Liver (tissue), 9 donors: ENCODE measurements around the gene TMEM215. TPM values are rescaled to one million over a fixed set of nuclear protein-coding genes. Genes with fewer than 3 reads are reported as not detected.

ENCODE experiments used
- DNase-seq: peaks from one replicate; pipeline ENCODE4 v3.0.0-alpha.2; 2017; ENCODE audit warnings: low spot score
- H3K27ac ChIP-seq, 2 donors: one replicate each; pipeline ENCODE4 v1.7.0; 2013; ENCODE audit warnings: inconsistent platforms in 2 of 2, low read length in 2 of 2, control low read depth in 1 of 2, low read depth in 1 of 2, mild to moderate bottlenecking in 1 of 2
- H3K27me3 ChIP-seq, 4 donors: one replicate each; pipeline versions ENCODE4 v1.6.1 to v1.7.0; 2013; ENCODE audit warnings: low read length in 3 of 4, inconsistent platforms in 1 of 4, mild to moderate bottlenecking in 1 of 4, moderate library complexity in 1 of 4; ENCODE audit not compliant: control insufficient read depth in 4 of 4, insufficient read depth in 4 of 4
- H3K36me3 ChIP-seq, 4 donors: one replicate each; pipeline versions ENCODE4 v1.6.1 to v1.7.0; 2013; ENCODE audit warnings: low read length in 3 of 4, mild to moderate bottlenecking in 3 of 4, low read depth in 1 of 4, moderate library complexity in 1 of 4; ENCODE audit not compliant: control insufficient read depth in 4 of 4, insufficient read depth in 3 of 4
- H3K4me1 ChIP-seq, 4 donors: one replicate each; pipeline versions ENCODE4 v1.6.1 to v1.7.0; 2013; ENCODE audit warnings: low read length in 3 of 4, mild to moderate bottlenecking in 3 of 4, moderate library complexity in 1 of 4; ENCODE audit not compliant: control insufficient read depth in 4 of 4, insufficient read depth in 4 of 4
- H3K4me3 ChIP-seq, 3 donors: one replicate each; pipeline versions ENCODE4 v1.6.1 to v1.7.0; 2013; ENCODE audit warnings: low read length in 3 of 3, control low read depth in 1 of 3, low read depth in 1 of 3, mild to moderate bottlenecking in 1 of 3
- H3K9ac ChIP-seq, 2 donors: one replicate each; pipeline ENCODE4 v1.7.0; 2013; ENCODE audit warnings: low read length in 2 of 2, mild to moderate bottlenecking in 2 of 2, moderate library complexity in 2 of 2, control low read depth in 1 of 2, low read depth in 1 of 2
- H3K9me3 ChIP-seq, 4 donors: one replicate each; pipeline versions ENCODE4 v1.6.1 to v1.7.0; 2013; ENCODE audit warnings: low read length in 3 of 4; ENCODE audit not compliant: control insufficient read depth in 4 of 4
- ATF3 ChIP-seq: IDR thresholded peaks from 2 replicates; pipeline ENCODE4 v1.6.1; 2016; ENCODE audit warnings: antibody characterized with exemption
- CTCF ChIP-seq: fragments of 150-350 bp; IDR thresholded peaks from 2 replicates; pipeline ENCODE4 v1.5.1; 2017; ENCODE audit warnings: improper control_type of control experiment, low read depth, low read length; ENCODE audit not compliant: missing input control
- FOXA1 ChIP-seq: IDR thresholded peaks from 2 replicates; pipeline ENCODE4 v1.6.1; 2016; ENCODE audit warnings: antibody characterized with exemption
- GABPA ChIP-seq, 2 donors: IDR thresholded peaks in 1 of 2; conservative IDR thresholded peaks in 1 of 2; 2 replicates each; pipeline ENCODE4 v1.6.1; 2016; ENCODE audit warnings: antibody characterized with exemption in 2 of 2, mild to moderate bottlenecking in 1 of 2, moderate library complexity in 1 of 2
- HNF4A ChIP-seq, 2 donors: conservative IDR thresholded peaks; 2 replicates each; pipeline ENCODE4 v1.6.1; 2016; ENCODE audit warnings: antibody characterized with exemption in 2 of 2, mild to moderate bottlenecking in 2 of 2
- HNF4G ChIP-seq: IDR thresholded peaks from 2 replicates; pipeline ENCODE4 v1.6.1; 2016; ENCODE audit warnings: antibody characterized with exemption
- JUND ChIP-seq, 2 donors: IDR thresholded peaks; 2 replicates each; pipeline ENCODE4 v1.6.1; 2016; ENCODE audit warnings: antibody characterized with exemption in 2 of 2
- MAX ChIP-seq: IDR thresholded peaks from 2 replicates; pipeline ENCODE4 v1.6.1; 2016; ENCODE audit warnings: antibody characterized with exemption
- NR2F2 ChIP-seq: IDR thresholded peaks from 2 replicates; pipeline ENCODE4 v1.6.1; 2016; ENCODE audit warnings: antibody characterized with exemption
- RAD21 ChIP-seq, 2 donors: IDR thresholded peaks; 2 replicates each; pipeline ENCODE4 v1.6.1; 2016; ENCODE audit warnings: antibody characterized with exemption in 2 of 2, mild to moderate bottlenecking in 2 of 2
- REST ChIP-seq: IDR thresholded peaks from 2 replicates; pipeline ENCODE4 v1.6.1; 2016; ENCODE audit warnings: antibody characterized with exemption, mild to moderate bottlenecking
- SP1 ChIP-seq: IDR thresholded peaks from 2 replicates; pipeline ENCODE4 v1.6.1; 2018; ENCODE audit warnings: antibody characterized with exemption, mild to moderate bottlenecking
- TAF1 ChIP-seq: conservative IDR thresholded peaks from 2 replicates; pipeline ENCODE4 v1.6.1; 2016; ENCODE audit warnings: antibody characterized with exemption, mild to moderate bottlenecking
- YY1 ChIP-seq: IDR thresholded peaks from 2 replicates; pipeline ENCODE4 v1.6.1; 2016; ENCODE audit warnings: antibody characterized with exemption, mild to moderate bottlenecking
- ZBTB33 ChIP-seq: IDR thresholded peaks from 2 replicates; pipeline ENCODE4 v1.6.1; 2016; ENCODE audit warnings: antibody characterized with exemption
- WGBS: extraction: QIAGEN DNeasy Blood & Tissue Kit; methylation state at CpG from one replicate; pipeline ENCODE4 v1.1.7; 2013; 5-methylcytosine and 5-hydroxymethylcytosine counted together
- polyA plus RNA-seq, 2 donors: library from polyadenylated mRNA; stranded (reverse) in 1 of 2; unstranded in 1 of 2; fragments of 200-250 nt in 1 of 2; fragments of >200 nt in 1 of 2; fragmentation: Nextera tagmentation in 1 of 2; extraction: Ambion mirVana in 1 of 2; gene quantifications; one replicate each; pipeline versions ENCODE4 v1.2.1 to v1.2.3, GENCODE V29; 2013 to 2015
- total RNA-seq, 2 donors: library from RNA; depleted of rRNA; stranded (reverse); fragments of >200 nt; gene quantifications; one replicate each; pipeline ENCODE4 v1.2.3, GENCODE V29; 2014
- donor health status: healthy.
- donor health status: healthy.
- donor health status: healthy.
- donor health status: healthy.
- donor health status: healthy.

Gene TMEM215
- total RNA-seq (not detected), polyA plus RNA-seq (not detected)

- Histone ChIP-seq H3K27me3 (peaks cover 3 to 9% (median 5%) of the 10 kb centered on the region in 4 donors), H3K9me3 (no peaks in the 10 kb centered on the region), H3K4me1 (peaks cover 0 to 9% (median 5%) of the 10 kb centered on the region in 4 donors), H3K9ac (no peak within 1 kb of the TSS), H3K4me3 (peak within 1 kb of the TSS in 1 of 3 donors; percentile 22), H3K36me3 (no peaks in the 10 kb centered on the region), H3K27ac (no peak within 1 kb of the TSS)
- no peak for DNase-seq
- no peak for TF ChIP-seq JUND (IDR thresholded peaks at IDR 0.05)
- no peak for TF ChIP-seq ZBTB33
- TF ChIP-seq NR2F2: no peak
- TF ChIP-seq HNF4G: no peak
- TF ChIP-seq ATF3: no peak
- no peak for TF ChIP-seq REST
- TF ChIP-seq CTCF: no peak
- no peak for TF ChIP-seq RAD21 (IDR thresholded peaks at IDR 0.05)
- TF ChIP-seq HNF4A (conservative IDR thresholded peaks at IDR 0.05): no peak
- TF ChIP-seq MAX: no peak
- TF ChIP-seq TAF1: no peak
- TF ChIP-seq GABPA (IDR thresholded peaks at IDR 0.05 in 1 of 2, conservative IDR thresholded peaks at IDR 0.05 in 1 of 2): no peak
- no peak for TF ChIP-seq SP1
- TF ChIP-seq YY1: no peak
- no peak for TF ChIP-seq FOXA1
- WGBS: 4% methylated on average over 59 of the region's 59 CpGs
Measured at GRCh38 chr9:32783168-32783891, at the start of gene TMEM215. TMEM215 (plus strand) TSS chr9:32783540; CDS start chr9:32784184, 644 bp downstream.
